GM13976 (cell line): ENCODE data around the gene FCHO2.

Experiments used
- DNase-seq: peaks from one replicate; pipeline ENCODE4 v3.0.0; 2012; ENCODE audit warnings: low spot score
- CTCF ChIP-seq: IDR thresholded peaks from 2 replicates; pipeline ENCODE4 v1.5.1; 2012; ENCODE audit warnings: borderline replicate concordance, mild to moderate bottlenecking; ENCODE audit not compliant: insufficient read depth; ENCODE audit errors: extremely low read depth, missing control alignments, control extremely low read depth
- in situ Hi-C: fragments of 300-500 bp; cut with MboI; formaldehyde crosslinking; loops from one replicate; pipeline ENCODE4 v1.12.0; 2022; ENCODE audit warnings: low sequenced_read_pairs, mixed read lengths, inconsistent platforms; ENCODE audit not compliant: unreplicated experiment

FCHO2 gene

GRCh38 chr5:73122875-73123810 lies 167.3 kb downstream of the FCHO2 start:
- DNase-seq, result no peak
- in situ Hi-C loops, result no loop called here
- TF ChIP-seq CTCF, result no peak

- no peak for DNase-seq
- TF ChIP-seq CTCF, result no peak
- in situ Hi-C loops, result no loop called here
Measured at GRCh38 chr5:73125289-73125688, 169.4 kb downstream of the FCHO2 start.

DNA sequence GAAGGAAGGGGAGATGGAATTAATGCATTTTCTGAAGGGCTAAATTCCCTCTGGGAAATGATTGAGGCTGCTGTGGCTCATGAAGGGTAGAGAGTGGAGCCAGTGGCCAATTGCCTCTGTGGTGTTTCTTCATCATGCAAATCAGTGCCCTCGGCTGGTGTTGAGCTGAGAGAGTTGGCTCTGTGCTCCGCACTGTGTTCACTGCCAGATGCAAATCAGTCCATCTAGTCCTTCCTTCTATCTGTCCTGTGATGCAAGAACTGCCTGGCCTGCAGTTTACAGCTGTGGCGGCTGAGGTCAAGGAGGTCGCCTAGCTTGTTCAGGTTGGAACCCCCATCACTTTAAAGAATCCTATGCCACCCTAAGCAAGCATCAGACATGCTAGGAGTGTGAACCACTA lies 170.5 kb downstream of the FCHO2 start:
- in situ Hi-C loops, result no loop called here
- no peak for TF ChIP-seq CTCF

DNA sequence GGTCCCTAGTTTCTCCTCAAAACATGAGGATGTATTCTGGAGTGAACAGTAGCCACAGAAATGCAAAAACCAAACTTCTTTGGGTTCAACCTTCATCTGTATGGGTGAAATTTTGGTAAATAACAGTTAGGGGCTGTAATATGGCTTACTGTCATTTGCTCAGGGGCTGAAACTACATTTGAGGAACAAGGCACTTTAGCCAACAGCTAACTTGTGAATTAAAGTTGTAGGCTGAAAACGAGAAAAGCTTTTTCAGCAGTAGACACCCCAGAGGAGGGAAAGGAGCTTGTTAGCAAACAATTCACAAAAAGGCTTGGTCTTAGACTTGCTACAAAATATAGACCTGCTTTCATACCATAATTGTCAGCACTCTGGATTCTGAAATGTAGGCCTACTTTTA lies 171.1 kb downstream of the FCHO2 start:
- TF ChIP-seq CTCF, result no peak
- DNase-seq, result no peak
- in situ Hi-C loops, result no loop called here

More for the DNA sequence above, 170.5 kb downstream of the FCHO2 start:
- no peak for DNase-seq

DNA sequence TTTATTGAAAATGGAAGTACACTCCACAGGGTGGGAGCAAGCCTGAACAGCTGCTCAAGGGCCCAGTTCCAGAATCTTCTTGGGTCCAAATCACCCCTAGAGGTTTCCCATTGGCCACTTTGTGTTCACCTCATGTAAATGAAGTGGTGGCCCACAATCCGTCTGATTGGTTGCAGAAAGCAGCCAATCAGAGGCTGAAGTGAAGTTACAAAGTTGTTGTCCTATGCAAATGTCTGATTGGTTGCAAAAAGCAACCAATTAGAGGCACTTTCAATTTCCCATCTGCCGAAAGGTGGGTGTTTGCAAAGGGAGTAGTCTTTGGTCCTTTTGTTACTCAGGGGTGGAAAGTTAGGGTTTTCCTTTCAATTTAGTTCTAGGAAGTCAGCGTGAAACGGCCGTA lies 173.3 kb downstream of the FCHO2 start:
- no peak for DNase-seq
- in situ Hi-C loops, result no loop called here
- no peak for TF ChIP-seq CTCF

GRCh38 chr5:73130811-73131210 lies 175.0 kb downstream of the FCHO2 start:
- DNase-seq, result no peak
- in situ Hi-C loops, result no loop called here
- TF ChIP-seq CTCF, result no peak
